ENCODE measurements around the gene USP10.

Gene USP10

DNA sequence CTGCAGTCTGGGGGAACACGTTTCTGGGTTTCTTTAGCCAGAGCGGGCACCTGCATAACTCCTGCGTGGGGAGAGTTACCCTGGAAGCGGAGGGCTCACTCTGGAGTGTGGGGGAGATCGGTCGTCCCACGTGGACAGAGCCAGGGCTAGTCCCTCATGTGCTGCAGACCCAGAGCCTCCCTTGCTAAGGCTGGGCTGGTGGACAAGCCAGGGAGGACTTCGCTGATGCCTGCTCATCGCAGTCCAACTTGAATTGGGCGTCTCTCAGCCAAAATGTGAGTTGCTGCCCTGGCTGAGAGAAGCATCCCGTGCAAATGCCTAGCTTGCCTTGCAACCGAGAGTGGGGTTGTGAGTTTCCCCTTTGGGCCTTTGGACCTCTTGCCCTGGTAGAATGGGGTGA lies 121.0 kb downstream of the USP10 start:
- H3K4me3 ChIP-seq (ENCODE audit: control insufficient read depth, low read depth, low read length) = peak overlapping the region; percentile 72

DNA sequence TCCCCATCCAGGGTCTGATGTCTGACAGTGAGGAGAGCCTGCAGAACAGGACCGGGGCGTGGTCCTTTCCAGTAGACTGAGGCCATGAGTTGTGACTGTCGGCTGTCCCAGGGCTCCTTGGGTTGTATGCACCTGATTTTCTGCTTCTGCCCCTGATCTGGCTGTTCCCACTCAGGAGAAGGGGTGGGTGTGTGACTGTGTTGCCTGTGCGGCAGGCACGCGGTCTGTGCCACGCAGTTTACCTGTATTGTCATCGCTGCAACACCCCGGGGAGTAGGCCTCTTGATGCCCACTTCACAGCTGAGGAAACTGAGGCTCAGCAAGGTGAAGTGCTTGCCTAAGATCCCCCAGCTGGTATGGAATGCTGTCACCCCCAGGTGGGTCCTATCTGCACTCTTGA lies 121.4 kb downstream of the USP10 start:
- TF ChIP-seq, protein P1, sequence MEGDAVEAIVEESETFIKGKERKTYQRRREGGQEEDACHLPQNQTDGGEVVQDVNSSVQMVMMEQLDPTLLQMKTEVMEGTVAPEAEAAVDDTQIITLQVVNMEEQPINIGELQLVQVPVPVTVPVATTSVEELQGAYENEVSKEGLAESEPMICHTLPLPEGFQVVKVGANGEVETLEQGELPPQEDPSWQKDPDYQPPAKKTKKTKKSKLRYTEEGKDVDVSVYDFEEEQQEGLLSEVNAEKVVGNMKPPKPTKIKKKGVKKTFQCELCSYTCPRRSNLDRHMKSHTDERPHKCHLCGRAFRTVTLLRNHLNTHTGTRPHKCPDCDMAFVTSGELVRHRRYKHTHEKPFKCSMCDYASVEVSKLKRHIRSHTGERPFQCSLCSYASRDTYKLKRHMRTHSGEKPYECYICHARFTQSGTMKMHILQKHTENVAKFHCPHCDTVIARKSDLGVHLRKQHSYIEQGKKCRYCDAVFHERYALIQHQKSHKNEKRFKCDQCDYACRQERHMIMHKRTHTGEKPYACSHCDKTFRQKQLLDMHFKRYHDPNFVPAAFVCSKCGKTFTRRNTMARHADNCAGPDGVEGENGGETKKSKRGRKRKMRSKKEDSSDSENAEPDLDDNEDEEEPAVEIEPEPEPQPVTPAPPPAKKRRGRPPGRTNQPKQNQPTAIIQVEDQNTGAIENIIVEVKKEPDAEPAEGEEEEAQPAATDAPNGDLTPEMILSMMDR (conservative IDR thresholded peaks at IDR 0.05; ENCODE audit: control insufficient read depth, insufficient read depth, low read depth, low read length) = no peak

More for the DNA sequence above, 121.0 kb downstream of the USP10 start:
- peak; percentile 38 for DNase-seq (ENCODE audit: low read depth)
- TF ChIP-seq, protein P1 (conservative IDR thresholded peaks at IDR 0.05; ENCODE audit: control insufficient read depth, insufficient read depth, low read depth, low read length) = no peak

DNA sequence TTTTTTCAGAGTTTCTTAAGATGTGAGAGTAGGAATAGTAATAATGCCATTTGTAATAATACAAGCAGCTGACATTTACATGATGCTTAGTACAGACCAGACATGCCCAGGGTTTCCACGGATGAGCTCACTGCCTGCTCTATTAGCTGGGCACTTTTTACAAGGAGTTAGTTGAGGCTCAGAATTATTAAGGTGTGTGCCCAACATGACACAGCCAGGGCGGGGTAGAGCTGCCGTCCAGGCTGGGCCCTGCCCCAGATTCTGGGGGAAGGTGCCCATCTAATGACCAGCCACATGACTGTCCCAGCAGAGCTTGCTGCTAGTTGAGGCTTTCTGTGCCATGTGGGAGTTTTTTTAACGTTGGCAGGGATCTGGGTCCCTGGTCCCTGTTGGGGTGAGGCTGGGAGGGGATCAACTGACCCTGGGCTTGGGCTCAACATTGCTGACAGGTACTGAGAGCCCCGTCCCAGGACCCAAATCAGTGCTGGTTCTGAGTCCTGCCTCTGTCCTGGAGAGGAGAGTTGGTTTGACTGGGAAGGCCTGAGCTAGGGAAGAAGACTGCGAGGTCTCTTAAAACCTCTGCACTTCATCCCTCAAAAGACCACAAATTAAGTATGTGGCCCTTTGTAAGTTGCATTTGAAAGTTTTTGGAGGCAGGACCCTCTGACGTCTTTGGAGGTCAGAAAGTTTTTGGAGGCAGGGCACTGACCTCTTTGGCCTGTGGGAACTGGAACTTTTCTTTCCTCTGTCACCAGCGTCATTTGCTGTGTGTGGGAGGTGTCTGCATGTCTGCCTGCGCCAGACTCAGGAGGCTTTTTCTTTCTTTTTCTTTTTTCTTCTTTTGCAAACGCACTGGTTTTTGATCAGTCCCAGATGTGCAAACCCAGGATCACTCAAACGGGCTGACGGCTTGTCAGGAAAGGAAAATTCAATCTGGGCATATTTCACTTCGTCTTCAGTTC lies 122.2 kb downstream of the USP10 start:
- TF ChIP-seq, protein P1 (conservative IDR thresholded peaks at IDR 0.05; ENCODE audit: control insufficient read depth, insufficient read depth, low read depth, low read length) = no peak

More for the DNA sequence above, 121.4 kb downstream of the USP10 start:
- no peak for DNase-seq (ENCODE audit: low read depth)
- H3K4me3 ChIP-seq (ENCODE audit: control insufficient read depth, low read depth, low read length) = peak overlapping the region; percentile 72

DNA sequence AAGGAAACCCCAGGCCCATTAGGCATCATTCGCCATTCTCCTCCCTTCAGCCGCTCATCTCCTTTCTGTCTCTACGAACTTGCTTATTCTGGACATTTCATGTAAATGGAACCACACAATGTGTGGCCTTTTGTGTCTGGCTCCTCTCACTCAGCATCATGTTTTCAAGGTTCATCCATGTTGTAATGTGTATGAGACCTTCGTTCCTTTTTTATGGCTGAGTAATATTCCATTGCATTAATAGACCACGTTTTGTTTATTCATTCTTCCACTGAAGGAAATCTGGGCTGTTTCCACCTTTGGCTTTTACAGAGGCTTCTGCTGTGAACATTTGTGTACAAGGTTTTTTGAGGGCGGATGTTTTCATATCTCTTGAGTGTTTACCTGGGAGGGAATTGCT lies 123.2 kb downstream of the USP10 start:
- no peak overlapping the region for H3K4me3 ChIP-seq (ENCODE audit: control insufficient read depth, low read depth, low read length)
- TF ChIP-seq, protein P1 (conservative IDR thresholded peaks at IDR 0.05; ENCODE audit: control insufficient read depth, insufficient read depth, low read depth, low read length) = no peak
- DNase-seq (ENCODE audit: low read depth) = no peak

More for the DNA sequence above, 122.2 kb downstream of the USP10 start:
- peak overlapping the region; percentile 72 for H3K4me3 ChIP-seq (ENCODE audit: control insufficient read depth, low read depth, low read length)
- DNase-seq (ENCODE audit: low read depth) = peak; percentile 90

DNA sequence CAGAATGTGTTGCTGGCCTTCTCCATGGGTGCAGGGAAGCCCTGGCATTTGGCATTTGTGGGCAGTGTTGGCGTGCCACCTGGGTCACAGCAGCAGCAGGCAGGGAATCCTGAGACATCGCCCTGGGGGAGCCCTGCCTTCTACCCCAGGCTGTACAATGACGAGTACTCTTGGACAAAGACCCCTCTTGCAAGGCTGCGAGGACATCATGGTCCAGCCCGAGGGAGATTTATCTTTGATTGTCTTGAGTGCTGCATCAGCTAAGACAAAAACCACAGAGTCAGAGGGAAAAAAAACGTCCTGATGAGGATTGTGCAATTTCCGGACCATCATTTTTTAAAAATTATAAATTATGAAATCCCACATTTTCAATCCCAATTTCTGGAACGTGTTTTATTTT lies 123.7 kb downstream of the USP10 start:
- TF ChIP-seq, protein P1 (conservative IDR thresholded peaks at IDR 0.05; ENCODE audit: control insufficient read depth, insufficient read depth, low read depth, low read length) = no peak
- no peak overlapping the region for H3K4me3 ChIP-seq (ENCODE audit: control insufficient read depth, low read depth, low read length)

DNA sequence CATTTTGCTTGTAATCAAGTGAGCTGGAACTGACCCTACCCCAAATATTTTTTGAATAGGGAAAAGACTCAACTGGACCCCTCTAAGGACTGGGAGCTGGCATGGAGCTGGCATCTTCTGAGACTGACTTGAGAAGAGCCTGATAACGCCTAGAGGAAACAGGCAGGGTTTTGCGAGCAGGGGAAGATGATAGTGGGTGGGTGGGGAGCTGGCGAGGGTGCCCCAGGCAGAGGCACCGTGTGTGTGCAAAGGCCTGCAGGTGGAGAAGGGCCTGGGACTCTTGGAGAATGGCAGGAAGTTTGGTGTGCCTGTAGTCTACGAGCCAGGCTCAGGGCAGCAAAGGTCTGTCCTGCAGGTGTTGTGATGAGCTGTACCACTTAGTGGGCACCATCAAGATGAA lies 124.1 kb downstream of the USP10 start:
- no peak overlapping the region for H3K4me3 ChIP-seq (ENCODE audit: control insufficient read depth, low read depth, low read length)
- DNase-seq (ENCODE audit: low read depth) = peak; percentile 19
- TF ChIP-seq, protein P1 (conservative IDR thresholded peaks at IDR 0.05; ENCODE audit: control insufficient read depth, insufficient read depth, low read depth, low read length) = no peak

More for the DNA sequence above, 123.7 kb downstream of the USP10 start:
- DNase-seq (ENCODE audit: low read depth) = peak; percentile 93
